HFFc6 (cell line): Measurements from ENCODE around the gene VAMP3. TPM values are rescaled to one million over a fixed set of nuclear protein-coding genes. Genes with fewer than 3 reads are reported as not detected.

Source experiments
- DNase-seq: peaks from one replicate; pipeline ENCODE4 v3.0.0-alpha.2; 2018
- H3K27ac Mint-ChIP-seq: 2 replicates; pipeline ENCODE4 v1.8.0; 2020; ENCODE audit warnings: mild to moderate bottlenecking, mixed read lengths
- H3K27me3 Mint-ChIP-seq: 2 replicates; pipeline ENCODE4 v1.8.0; 2021; ENCODE audit warnings: mild to moderate bottlenecking, moderate library complexity, mixed read lengths; ENCODE audit not compliant: insufficient read depth
- H3K36me3 Mint-ChIP-seq: 2 replicates; pipeline ENCODE4 v1.8.0; 2021; ENCODE audit warnings: low read depth, mixed read lengths
- H3K4me1 Mint-ChIP-seq: 2 replicates; pipeline ENCODE4 v1.8.0; 2020; ENCODE audit warnings: low read depth, mixed read lengths
- H3K4me3 Mint-ChIP-seq: 2 replicates; pipeline ENCODE4 v1.8.0; 2020; ENCODE audit warnings: mild to moderate bottlenecking, moderate library complexity, mixed read lengths
- H3K9me3 Mint-ChIP-seq: 2 replicates; pipeline ENCODE4 v1.8.0; 2020; ENCODE audit warnings: mild to moderate bottlenecking, mixed read lengths
- CTCF ChIP-seq: fragments of 200-600 bp; sonication (generic); IDR thresholded peaks from 2 replicates; pipeline ENCODE4 v1.5.0; 2021; ENCODE audit warnings: antibody characterized with exemption, mild to moderate bottlenecking
- total RNA-seq, 6 experiments: library from RNA; stranded (reverse); fragmentation: NEBNext Ultra II Directional; extraction: Animal tissue kit (Norgen Biotek cat#: 25700); gene quantifications; 2 replicates in 1 of 6; 3 replicates in 5 of 6; pipeline ENCODE4 v1.2.3, GENCODE V29; 2021

VAMP3 gene
- total RNA-seq, 6 experiments from 2014 or later, result 138 to 179 (median 163) TPM

- Mint-ChIP-seq H3K27me3 (no peaks in the 10 kb centered on the region), H3K4me3 (no peak overlapping the region)
Measured at GRCh38 chr1:7811476-7811875, 40.4 kb downstream of the VAMP3 start.

DNA sequence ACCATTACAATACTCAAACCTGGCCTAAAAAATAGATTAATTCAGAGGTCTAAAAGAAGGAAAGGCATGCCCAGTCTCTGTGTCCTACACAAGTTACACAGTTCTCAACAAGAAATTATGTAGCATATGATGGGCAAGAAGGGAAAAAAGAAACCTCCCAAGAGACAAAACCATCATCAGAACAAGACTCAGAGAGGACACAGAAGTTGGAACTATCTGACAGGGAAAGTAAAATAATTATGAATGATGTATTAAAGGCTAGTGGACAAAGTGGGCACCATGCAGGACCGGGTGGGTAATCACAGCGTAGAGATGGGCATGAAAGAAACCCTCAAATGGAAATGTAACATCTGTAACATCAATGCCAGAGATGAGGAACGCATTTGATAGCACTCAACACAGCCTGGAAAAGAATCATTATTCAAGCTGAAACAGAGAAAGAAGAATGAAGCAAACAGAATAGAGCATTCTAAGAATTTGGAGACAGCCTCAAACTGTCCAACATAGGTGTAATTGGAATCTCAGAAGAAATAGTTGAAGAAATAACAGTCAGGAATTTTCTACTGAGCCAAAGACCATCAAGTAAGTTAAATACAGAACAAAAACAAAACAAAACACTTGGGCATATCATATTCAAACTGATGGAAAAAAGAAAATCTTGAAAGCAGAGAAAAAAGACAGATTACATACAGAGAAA is 42.7 kb downstream of the VAMP3 start:
- no peaks in the 10 kb centered on the region; the same call in 1 of the 2 replicates for H3K27me3 Mint-ChIP-seq
- peaks cover 16% of the 10 kb centered on the region for H3K9me3 Mint-ChIP-seq

More at GRCh38 chr1:7811476-7811875, 40.4 kb downstream of the VAMP3 start:
- Mint-ChIP-seq H3K36me3 (peaks cover 35% of the 10 kb centered on the region), H3K9me3 (peaks cover 16% of the 10 kb centered on the region), H3K27ac (no peak overlapping the region), H3K4me1 (peaks cover 11% of the 10 kb centered on the region)
- TF ChIP-seq CTCF, result no peak
- DNase-seq, result no peak

DNA sequence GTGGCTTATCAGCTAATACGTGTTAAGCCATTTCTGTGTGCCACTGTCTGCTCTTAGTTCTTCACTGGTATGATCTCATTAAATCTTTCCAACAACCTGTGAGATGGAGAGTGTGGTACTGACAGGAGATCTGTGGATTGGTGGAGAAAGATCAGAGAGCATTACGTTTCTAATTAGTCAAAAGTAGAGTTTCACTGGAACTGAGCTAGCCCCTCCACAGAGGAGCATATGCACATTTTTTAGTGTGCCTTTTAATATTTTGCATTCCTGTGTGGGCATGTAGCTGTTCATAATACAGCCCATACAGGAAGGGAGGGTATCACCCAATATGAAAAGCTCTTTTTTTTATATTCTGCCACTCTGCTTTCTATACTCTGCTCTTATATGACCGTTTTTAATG is 50.2 kb downstream of the VAMP3 start:
- no peaks in the 10 kb centered on the region for H3K9me3 Mint-ChIP-seq
- no peaks in the 10 kb centered on the region; the same call in 1 of the 2 replicates for H3K27me3 Mint-ChIP-seq
- H3K4me3 Mint-ChIP-seq, result no peak overlapping the region
- DNase-seq, result no peak
- H3K4me1 Mint-ChIP-seq, result no peaks in the 10 kb centered on the region
- H3K36me3 Mint-ChIP-seq, result peaks cover 21% of the 10 kb centered on the region
- no peak overlapping the region for H3K27ac Mint-ChIP-seq
- no peak for TF ChIP-seq CTCF

More for the DNA sequence above, 42.7 kb downstream of the VAMP3 start:
- Mint-ChIP-seq H3K4me3 (no peak overlapping the region), H3K4me1 (peaks cover 11% of the 10 kb centered on the region), H3K27ac (no peak overlapping the region), H3K36me3 (peaks cover 35% of the 10 kb centered on the region)
- no peak for TF ChIP-seq CTCF
- DNase-seq, result no peak

GRCh38 chr1:7824701-7825100 is 53.6 kb downstream of the VAMP3 start:
- TF ChIP-seq CTCF, result no peak
- Mint-ChIP-seq H3K4me3 (no peak overlapping the region), H3K27ac (no peak overlapping the region)

GRCh38 chr1:7826363-7826762 is 55.3 kb downstream of the VAMP3 start:
- Mint-ChIP-seq H3K9me3 (no peaks in the 10 kb centered on the region), H3K27ac (no peak overlapping the region), H3K4me3 (no peak overlapping the region), H3K4me1 (no peaks in the 10 kb centered on the region), H3K27me3 (no peaks in the 10 kb centered on the region; the same call in 1 of the 2 replicates), H3K36me3 (peaks cover 23% of the 10 kb centered on the region)
- no peak for DNase-seq
- TF ChIP-seq CTCF, result no peak

More at GRCh38 chr1:7824701-7825100, 53.6 kb downstream of the VAMP3 start:
- Mint-ChIP-seq H3K36me3 (peaks cover 27% of the 10 kb centered on the region), H3K4me1 (no peaks in the 10 kb centered on the region), H3K27me3 (no peaks in the 10 kb centered on the region; the same call in 1 of the 2 replicates), H3K9me3 (no peaks in the 10 kb centered on the region)
- DNase-seq, result no peak
